GM12878 (cell line): ENCODE data around the gene MTMR4. TPM values are rescaled to one million over a fixed set of nuclear protein-coding genes. Genes with fewer than 3 reads are reported as not detected.
A peak's percentile ranks its signal among the peaks of the same experiment; 100 is the strongest.

ENCODE experiments used
- ATAC-seq: fragments of 200-7000 bp; cut with Tn5 transposase; 3 replicates; pipeline ENCODE4 v1.9.1; 2020; ENCODE audit warnings: mild to moderate bottlenecking, moderate library complexity
- BruUV-seq: library from RNA; stranded (reverse); fragments of 400-500 nt; replicated peaks from 2 replicates; lab custom pipeline; 2021; lab: Mats Ljungman, UMichigan
- CTCF ChIA-PET: fragments of 300-600 bp; sonication (Branson Sonifier 250); formaldehyde crosslinking; extraction: SDS; loops from one replicate; lab custom pipeline; 2021; ENCODE audit warnings: inconsistent platforms; lab: Yijun Ruan, JAX
- POLR2A ChIA-PET: fragments of 350-600 bp; formaldehyde crosslinking; extraction: SDS; loops from one replicate; lab custom pipeline; 2021; ENCODE audit warnings: inconsistent platforms; lab: Charles Lee
- RAD21 ChIA-PET: fragments of 300-600 bp; sonication (Branson Sonifier 250); formaldehyde crosslinking; loops from one replicate; lab custom pipeline; 2023; ENCODE audit warnings: antibody characterized with exemption; ENCODE audit not compliant: unreplicated experiment; lab: Charles Lee
- SMC1A ChIA-PET: fragments of 300-600 bp; sonication (Branson Sonifier 250); formaldehyde crosslinking; loops from one replicate; lab custom pipeline; 2023; ENCODE audit not compliant: unreplicated experiment, uncharacterized antibody; lab: Charles Lee
- DNase-seq: peaks from one replicate; pipeline ENCODE4 v3.0.0-alpha.2; 2011; ENCODE audit warnings: low read depth, low spot score
- FAIRE-seq: peaks from 3 replicates; lab custom pipeline; 2011; peaks lifted over from hg19 to GRCh38; lab: Jason Lieb, UNC
- H2AFZ ChIP-seq: 2 replicates; pipeline ENCODE4 v1.6.0; 2011; ENCODE audit warnings: low read depth, low read length, control low read depth; ENCODE audit not compliant: control insufficient read depth
- H3K27ac ChIP-seq: 2 replicates; pipeline ENCODE4 v1.5.1; 2011; ENCODE audit warnings: control low read depth; ENCODE audit not compliant: control insufficient read depth, insufficient read depth
- H3K27me3 ChIP-seq, 2 experiments: replicated peaks in 1 of 2; 2 replicates each; pipeline versions ENCODE4 v1.6.0 to v1.6.1; 2011; ENCODE audit warnings: low read length in 1 of 2; ENCODE audit not compliant: control insufficient read depth in 2 of 2, insufficient read depth in 2 of 2
- H3K36me3 ChIP-seq, 2 experiments: 2 replicates each; pipeline ENCODE4 v1.5.1; 2011; ENCODE audit warnings: low read length in 1 of 2; ENCODE audit not compliant: control insufficient read depth in 2 of 2, insufficient read depth in 2 of 2
- H3K4me1 ChIP-seq: 2 replicates; pipeline ENCODE4 v1.6.1; 2011; ENCODE audit warnings: mild to moderate bottlenecking, low read length, moderate library complexity, mixed read lengths; ENCODE audit not compliant: control insufficient read depth, insufficient read depth
- H3K4me2 ChIP-seq: 2 replicates; pipeline ENCODE4 v1.6.0; 2011; ENCODE audit warnings: control low read depth; ENCODE audit not compliant: control insufficient read depth, insufficient read depth
- H3K4me3 ChIP-seq: fragments of 200-600 bp; sonication (generic); 2 replicates; pipeline ENCODE4 v1.5.1; 2016
- H3K79me2 ChIP-seq: 2 replicates; pipeline ENCODE4 v1.6.0; 2011; ENCODE audit warnings: low read length; ENCODE audit not compliant: control insufficient read depth, insufficient read depth
- H3K9ac ChIP-seq: 2 replicates; pipeline ENCODE4 v1.8.0; 2011; ENCODE audit warnings: low read length, control low read depth, mixed read lengths; ENCODE audit not compliant: control insufficient read depth, insufficient read depth
- H3K9me3 ChIP-seq: replicated peaks from 3 replicates; pipeline ENCODE4 v1.5.1; 2011; ENCODE audit warnings: mild to moderate bottlenecking, low read length; ENCODE audit not compliant: control insufficient read depth, insufficient read depth
- H4K20me1 ChIP-seq: 2 replicates; pipeline ENCODE4 v1.6.0; 2011; ENCODE audit not compliant: control insufficient read depth, insufficient read depth
- BCL3 ChIP-seq: IDR thresholded peaks from 2 replicates; pipeline ENCODE4 v1.6.1; 2011; ENCODE audit warnings: borderline replicate concordance, low read depth, mild to moderate bottlenecking, moderate library complexity, low read length; ENCODE audit not compliant: insufficient read depth, poor library complexity, severe bottlenecking
- DPF2 ChIP-seq: fragments of 450-650 bp; IDR thresholded peaks from 2 replicates; pipeline ENCODE4 v1.6.1; 2017; ENCODE audit warnings: mild to moderate bottlenecking
- EGR1 ChIP-seq, 2 experiments: IDR thresholded peaks; 1 replicate in 1 of 2; 2 replicates in 1 of 2; pipeline ENCODE4 v1.6.1; 2011 to 2012; ENCODE audit warnings: low read depth in 2 of 2, low read length in 2 of 2, borderline replicate concordance in 1 of 2, mild to moderate bottlenecking in 1 of 2, moderate library complexity in 1 of 2
- PML ChIP-seq: IDR thresholded peaks from 2 replicates; pipeline ENCODE4 v1.6.1; 2012; ENCODE audit warnings: low read length, inconsistent platforms
- POU2F2 ChIP-seq: IDR thresholded peaks from 3 replicates; pipeline ENCODE4 v1.6.1; 2011; ENCODE audit warnings: low read depth, mild to moderate bottlenecking, low read length, borderline replicate concordance
- RBBP5 ChIP-seq: fragments of 200-600 bp; sonication (generic); conservative IDR thresholded peaks from 2 replicates; pipeline ENCODE4 v1.6.1; 2016
- SP1 ChIP-seq: IDR thresholded peaks from one replicate; pipeline ENCODE4 v1.6.1; 2011; ENCODE audit warnings: low read depth, low read length
- WGBS: methylation state at CpG from one replicate; pipeline ENCODE4 v1.1.6; 2016; ENCODE audit warnings: low lambda C conversion rate; ENCODE audit not compliant: insufficient replicate concordance, insufficient coverage; ENCODE audit errors: missing lambda C conversion rate; 5-methylcytosine and 5-hydroxymethylcytosine counted together
- in situ Hi-C: fragments of 300-500 bp; cut with MboI; formaldehyde crosslinking; loops from 9 replicates; pipeline ENCODE4 v1.14.3; 2018; ENCODE audit warnings: mixed read lengths
- intact Hi-C: fragments of 100-400 bp; cut with micrococcal nuclease; formaldehyde crosslinking; loops from one replicate; pipeline ENCODE4 v1.14.2; 2022; ENCODE audit not compliant: unreplicated experiment
- polyA plus RNA-seq, 11 experiments: library from polyadenylated mRNA; depleted of rRNA in 4 of 11; unstranded in 6 of 11; stranded (reverse) in 5 of 11; fragments of >200 nt; fragmentation: Nextera tagmentation in 4 of 11; fragmentation: Illumina TruSeq in 1 of 11; extraction: Ambion mirVana in 4 of 11; extraction: Trizol in 1 of 11; gene quantifications; 1 replicate in 1 of 11; 2 replicates in 10 of 11; pipeline versions ENCODE4 v1.2.1 to v1.2.3, GENCODE V29; 2011 to 2016; ENCODE audit warnings: inconsistent platforms in 2 of 11, missing spikeins in 2 of 11, low read depth in 1 of 11
- total RNA-seq, 4 experiments: library from RNA; depleted of rRNA in 3 of 4; stranded (reverse); fragments of >200 nt in 3 of 4; fragmentation: Illumina TruSeq in 1 of 4; extraction: Trizol in 1 of 4; gene quantifications; 2 replicates each; pipeline versions ENCODE4 v1.2.1 to v1.2.3, GENCODE V29; 2013 to 2021
- TF ChIP-seq, protein P1 (sequence below): IDR thresholded peaks from 2 replicates; pipeline ENCODE4 v1.6.1; 2011; ENCODE audit warnings: low read depth, mild to moderate bottlenecking, low read length, moderate library complexity, borderline replicate concordance; ENCODE audit errors: extremely low read depth

The MTMR4 gene
- total and polyA plus RNA-seq, 10 of the 15 experiments (the other 5 are each of a cell fraction or from before 2014, with no cell fraction given), result 12.8 to 127 (median 53.2) TPM

- ChIA-PET POLR2A (interaction anchor here (0.9 kb wide), 1 partner anchor 15 kb away, joined by 3 read pairs; no protein-coding TSS in a partner anchor), CTCF (interaction anchor here (0.5 to 2.6 kb wide), 3 partner anchors 14 to 696 kb away, joined by 3 to 12 read pairs (median 5); no protein-coding TSS in a partner anchor), RAD21 (no interaction called here), SMC1A (interaction anchor here (1.7 kb wide), 1 partner anchor 35 kb away, joined by 4 read pairs; no protein-coding TSS in a partner anchor)
- in situ Hi-C loops (no loop called here), intact Hi-C loops (no loop called here)
- Histone ChIP-seq H3K9ac (no peak overlapping the region), H3K27me3 (peaks cover 4 to 6% of the 10 kb centered on the region in 2 experiments; a peak in 3 of 4 replicates), H3K4me3 (peak overlapping the region; percentile 47; the same call in 1 of the 2 replicates), H3K4me2 (peak overlapping the region; percentile 79; the same call in 1 of the 2 replicates), H2AFZ (no peak overlapping the region), H3K4me1 (no peaks in the 10 kb centered on the region), H3K27ac (no peak overlapping the region), H3K79me2 (no peaks in the 10 kb centered on the region), H3K36me3 (no peaks in the 10 kb centered on the region), H3K9me3 (no peaks in the 10 kb centered on the region), H4K20me1 (no peaks in the 10 kb centered on the region)
- WGBS, result 54% methylated on average over 3 of the region's 3 CpGs
- ATAC-seq (no peak), FAIRE-seq (no peak), DNase-seq (no peak)
- BruUV-seq, result no TSS peak
- TF ChIP-seq SP1, result no peak
- no peak for TF ChIP-seq RBBP5
Observed at GRCh38 chr17:58532555-58532951, 18.1 kb upstream of the MTMR4 start.

DNA sequence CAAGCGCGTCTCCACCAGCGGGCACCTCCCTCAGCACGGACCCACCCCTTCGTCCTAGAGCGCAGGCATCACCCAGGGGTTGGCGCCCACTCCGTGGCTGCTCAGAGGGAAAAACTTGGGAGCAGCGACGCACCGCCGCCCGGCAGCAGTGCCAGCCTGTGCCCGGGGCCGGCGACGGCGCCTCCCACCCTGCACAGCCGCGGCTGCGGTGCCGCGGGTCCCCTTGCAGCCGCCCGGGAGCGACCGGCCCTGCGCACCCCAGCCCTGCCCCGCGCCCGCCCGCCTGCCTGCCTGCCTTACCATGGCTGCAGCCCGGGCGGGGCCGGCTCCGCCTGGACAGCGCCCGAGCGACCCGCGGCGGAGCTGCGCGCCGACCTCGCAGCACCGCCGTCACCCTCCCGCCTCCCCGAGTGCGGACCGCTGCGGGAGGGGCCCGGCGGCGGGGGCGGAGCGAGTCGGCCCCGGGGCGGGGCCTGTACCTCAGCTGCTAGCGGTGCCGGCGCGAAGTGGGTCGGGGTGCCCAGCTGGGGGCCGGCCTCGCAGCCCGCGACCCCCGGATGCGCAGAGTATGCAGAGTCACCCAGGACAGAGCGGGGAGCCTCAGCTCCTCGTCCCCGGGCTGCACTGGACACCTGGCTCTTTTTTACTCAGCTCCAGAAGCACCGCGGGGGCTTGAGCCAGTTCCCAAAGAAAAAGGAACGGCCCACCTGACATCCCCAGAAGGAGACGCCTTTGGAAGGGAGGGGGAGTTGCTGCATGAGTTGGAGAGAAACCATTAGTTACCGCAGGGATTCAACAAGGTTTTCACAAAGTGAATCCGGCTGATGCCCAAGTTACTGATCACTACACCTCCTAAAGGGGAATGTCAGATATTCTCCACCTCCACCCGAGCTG, 17.5 kb upstream of the MTMR4 start:
- H3K36me3 ChIP-seq, result no peaks in the 10 kb centered on the region
- no TSS peak for BruUV-seq
- ChIA-PET SMC1A (no interaction called here), RAD21 (interaction anchor here (1.0 kb wide), 1 partner anchor 19 kb away, joined by 3 read pairs; no protein-coding TSS in a partner anchor), POLR2A (no interaction called here), CTCF (interaction anchor here (0.8 to 1.0 kb wide), 2 partner anchors 13 to 47 kb away, joined by 3 read pairs; no protein-coding TSS in a partner anchor)
- H3K4me2 ChIP-seq, result peak overlapping the region; percentile 79
- in situ Hi-C loops (no loop called here), intact Hi-C loops (no loop called here)
- no peaks in the 10 kb centered on the region for H3K9me3 ChIP-seq
- WGBS, result 5% methylated on average over 34 of the region's 82 CpGs
- TF ChIP-seq POU2F2, result no peak
- TF ChIP-seq DPF2, result peak; percentile 25; the same call in 1 of the 2 replicates
- no peak for TF ChIP-seq PML
- no peak for TF ChIP-seq BCL3
- TF ChIP-seq EGR1 (IDR thresholded peaks at IDR 0.05; ENCODE audit: borderline replicate concordance in 1 of 2, low read depth in 2 of 2, low read length in 2 of 2), result peak in 1 of 2 experiments; percentile 58; a peak in 1 of 3 replicates
- TF ChIP-seq, protein P1, sequence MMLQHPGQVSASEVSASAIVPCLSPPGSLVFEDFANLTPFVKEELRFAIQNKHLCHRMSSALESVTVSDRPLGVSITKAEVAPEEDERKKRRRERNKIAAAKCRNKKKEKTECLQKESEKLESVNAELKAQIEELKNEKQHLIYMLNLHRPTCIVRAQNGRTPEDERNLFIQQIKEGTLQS, result no peak
- no peaks in the 10 kb centered on the region for H3K79me2 ChIP-seq
- DNase-seq (no peak), ATAC-seq (peak; percentile 79), FAIRE-seq (no peak)
- H4K20me1 ChIP-seq, result no peaks in the 10 kb centered on the region
- H2AFZ ChIP-seq, result peak overlapping the region; percentile 9; the same call in 1 of the 2 replicates
- peak overlapping the region; percentile 16; the same call in 1 of the 2 replicates for H3K9ac ChIP-seq
- 0 out of 2 replicates have a peak, but pooled peaks cover 2% of the 10 kb centered on the region for H3K4me1 ChIP-seq
- H3K27me3 ChIP-seq, result peaks cover 4 to 6% of the 10 kb centered on the region in 2 experiments; a peak in 3 of 4 replicates
- no peak overlapping the region for H3K27ac ChIP-seq
- peak overlapping the region; percentile 47 for H3K4me3 ChIP-seq
